COLO829 (cell line): ENCODE results near the gene KRTCAP2.

Experiments
- DNase-seq: peaks from one replicate; pipeline ENCODE4 v3.0.0; 2012; ENCODE audit warnings: low spot score

KRTCAP2 gene

DNA sequence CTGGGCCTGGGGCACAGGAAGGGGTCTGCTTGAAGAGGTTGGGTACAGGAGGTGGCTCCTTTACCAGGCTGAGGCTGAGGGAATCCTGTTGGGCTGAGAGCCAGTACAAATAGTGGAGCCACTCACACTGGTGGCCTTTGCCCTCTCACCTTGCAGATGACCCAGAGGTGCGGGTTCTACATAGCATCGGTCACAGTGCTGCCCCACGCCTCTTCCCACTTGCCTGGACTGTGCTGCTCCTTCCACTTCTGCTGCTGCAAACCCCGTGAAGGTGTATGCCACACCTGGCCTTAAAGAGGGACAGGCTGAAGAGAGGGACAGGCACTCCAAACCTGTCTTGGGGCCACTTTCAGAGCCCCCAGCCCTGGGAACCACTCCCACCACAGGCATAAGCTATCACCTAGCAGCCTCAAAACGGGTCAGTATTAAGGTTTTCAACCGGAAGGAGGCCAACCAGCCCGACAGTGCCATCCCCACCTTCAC is 39.3 kb downstream of the KRTCAP2 start:
- DNase-seq = no peak

DNA sequence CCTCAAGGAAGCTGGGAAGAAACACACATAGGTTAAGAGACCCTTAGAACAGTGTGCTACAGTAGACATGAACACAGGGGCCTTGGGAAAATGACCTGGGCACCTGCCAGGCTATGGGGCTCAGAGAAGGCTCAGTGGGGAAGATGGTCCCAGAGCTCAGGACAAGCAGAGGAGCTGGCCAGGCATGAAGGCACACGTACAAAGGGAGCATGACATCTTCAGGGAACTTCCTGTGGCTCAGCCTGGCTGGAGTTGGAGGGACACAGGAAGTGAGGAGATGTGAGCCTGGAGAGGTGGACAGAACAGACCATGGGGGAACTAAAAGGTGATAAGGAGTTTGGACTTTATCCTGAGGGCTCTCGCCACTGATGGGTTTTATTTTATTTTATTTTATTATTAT is 41.2 kb downstream of the KRTCAP2 start:
- no peak for DNase-seq

DNA sequence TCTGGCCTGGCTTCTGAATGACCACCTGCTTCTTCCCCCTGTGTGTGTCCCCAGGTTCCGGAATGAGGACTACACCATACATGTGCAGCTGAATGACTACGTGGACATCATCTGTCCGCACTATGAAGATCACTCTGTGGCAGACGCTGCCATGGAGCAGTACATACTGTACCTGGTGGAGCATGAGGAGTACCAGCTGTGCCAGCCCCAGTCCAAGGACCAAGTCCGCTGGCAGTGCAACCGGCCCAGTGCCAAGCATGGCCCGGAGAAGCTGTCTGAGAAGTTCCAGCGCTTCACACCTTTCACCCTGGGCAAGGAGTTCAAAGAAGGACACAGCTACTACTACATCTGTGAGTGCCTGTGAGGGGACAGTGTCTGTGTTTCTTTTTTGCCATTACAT is 41.8 kb downstream of the KRTCAP2 start:
- no peak for DNase-seq

DNA sequence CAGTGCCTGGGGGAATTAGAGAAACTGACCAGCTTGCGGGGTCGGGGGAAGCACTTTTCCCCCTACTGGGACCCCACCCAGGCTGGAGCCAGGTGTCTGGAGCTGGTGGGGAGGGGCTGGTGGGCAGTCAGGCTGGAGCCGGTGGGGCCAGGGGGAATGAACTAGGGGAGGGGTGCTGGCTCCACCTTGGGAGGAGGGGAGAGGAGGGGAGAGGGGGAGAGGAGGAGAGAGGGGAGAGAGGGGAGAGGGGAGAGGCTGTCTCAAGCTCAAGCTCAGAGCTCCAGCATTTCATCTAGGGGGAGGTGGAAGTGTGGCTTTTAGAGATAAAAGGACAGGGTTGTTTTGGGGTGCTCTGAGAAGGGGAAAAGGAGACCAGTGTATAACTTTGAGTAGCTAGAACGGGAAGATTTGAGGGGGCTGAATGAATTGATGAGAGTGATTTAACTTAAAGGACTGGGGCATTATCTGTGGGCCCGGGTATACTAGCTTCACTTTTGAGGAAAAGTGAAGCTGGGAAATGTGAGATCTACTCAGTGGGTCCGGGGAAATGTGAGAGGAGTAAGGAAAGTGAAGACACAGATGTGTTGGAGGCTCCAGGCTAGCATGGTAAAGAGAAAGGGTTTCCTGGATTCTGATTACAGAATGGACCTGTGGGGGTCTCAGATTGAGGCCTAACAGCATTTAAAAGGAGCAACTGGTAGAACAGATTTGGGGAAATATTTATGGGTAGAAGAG is 42.7 kb downstream of the KRTCAP2 start:
- DNase-seq = no peak

DNA sequence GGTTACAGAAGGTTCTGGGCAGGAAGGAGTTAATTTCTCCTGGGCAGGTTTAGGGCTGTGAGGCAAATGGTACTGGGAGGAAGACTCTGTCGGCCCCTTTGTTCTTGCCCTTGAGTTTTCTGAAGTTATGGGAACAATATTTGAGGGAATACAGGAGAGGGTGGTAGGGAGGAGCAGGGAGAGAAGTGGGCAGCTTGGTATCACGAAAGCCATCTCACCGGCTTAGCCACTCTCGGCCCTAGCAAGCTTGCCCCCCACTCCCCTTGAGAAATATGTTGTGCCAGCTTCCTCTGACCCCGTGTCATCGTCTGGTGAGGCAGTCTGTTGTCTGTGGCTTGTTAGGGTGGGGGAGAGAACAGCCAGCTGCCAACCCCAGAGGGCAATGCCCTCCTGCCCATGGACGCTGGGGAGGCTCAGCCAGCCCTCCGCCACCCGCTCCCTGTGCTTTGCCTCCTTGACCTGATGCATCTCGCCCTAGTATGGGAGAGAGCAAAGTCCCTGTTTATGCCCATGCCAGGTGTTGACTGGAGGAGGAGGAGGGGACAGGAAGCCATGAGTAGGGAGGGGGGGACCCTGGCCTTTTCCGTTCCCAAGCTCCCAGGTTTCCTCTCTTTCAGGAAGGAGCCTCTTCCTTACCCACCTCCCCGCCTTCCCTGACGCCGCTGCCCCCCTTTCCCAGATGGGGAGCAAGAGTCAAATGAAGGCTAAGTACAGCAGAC is 44.2 kb downstream of the KRTCAP2 start:
- no peak for DNase-seq

DNA sequence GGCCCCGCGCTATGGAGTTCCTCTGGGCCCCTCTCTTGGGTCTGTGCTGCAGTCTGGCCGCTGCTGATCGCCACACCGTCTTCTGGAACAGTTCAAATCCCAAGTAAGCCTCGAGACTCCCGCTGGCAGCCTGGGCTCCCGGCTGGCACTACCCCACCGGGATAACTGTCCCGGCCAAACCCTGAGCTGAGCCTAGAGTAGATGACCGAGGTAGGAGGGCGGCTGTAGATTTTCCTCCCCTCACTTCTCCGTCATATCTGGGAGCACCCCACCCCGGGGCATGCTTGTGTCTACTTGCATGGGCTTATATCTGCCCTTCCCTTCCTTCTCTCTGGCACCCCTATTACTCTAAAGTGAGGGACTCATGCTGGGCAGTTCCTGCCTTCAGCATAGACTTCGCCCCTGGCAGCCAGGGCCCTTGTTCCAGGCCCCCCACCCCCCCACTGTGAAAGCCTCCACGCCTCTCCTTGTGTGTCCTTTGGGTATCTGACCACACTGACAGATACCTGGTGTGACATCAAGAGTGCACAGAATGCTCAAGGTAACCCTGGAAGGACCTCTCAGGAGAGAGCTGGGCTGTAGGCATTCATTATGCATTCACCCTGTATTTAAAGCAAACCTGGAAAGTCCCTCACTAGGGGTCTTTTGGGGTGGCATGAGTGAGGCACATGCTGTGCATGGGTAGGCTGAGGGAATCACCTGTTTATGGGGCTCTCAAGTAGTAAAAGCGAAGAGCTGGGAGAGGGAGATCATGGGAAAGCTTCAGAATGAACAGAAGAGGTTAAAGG is 44.9 kb downstream of the KRTCAP2 start:
- DNase-seq = no peak

DNA sequence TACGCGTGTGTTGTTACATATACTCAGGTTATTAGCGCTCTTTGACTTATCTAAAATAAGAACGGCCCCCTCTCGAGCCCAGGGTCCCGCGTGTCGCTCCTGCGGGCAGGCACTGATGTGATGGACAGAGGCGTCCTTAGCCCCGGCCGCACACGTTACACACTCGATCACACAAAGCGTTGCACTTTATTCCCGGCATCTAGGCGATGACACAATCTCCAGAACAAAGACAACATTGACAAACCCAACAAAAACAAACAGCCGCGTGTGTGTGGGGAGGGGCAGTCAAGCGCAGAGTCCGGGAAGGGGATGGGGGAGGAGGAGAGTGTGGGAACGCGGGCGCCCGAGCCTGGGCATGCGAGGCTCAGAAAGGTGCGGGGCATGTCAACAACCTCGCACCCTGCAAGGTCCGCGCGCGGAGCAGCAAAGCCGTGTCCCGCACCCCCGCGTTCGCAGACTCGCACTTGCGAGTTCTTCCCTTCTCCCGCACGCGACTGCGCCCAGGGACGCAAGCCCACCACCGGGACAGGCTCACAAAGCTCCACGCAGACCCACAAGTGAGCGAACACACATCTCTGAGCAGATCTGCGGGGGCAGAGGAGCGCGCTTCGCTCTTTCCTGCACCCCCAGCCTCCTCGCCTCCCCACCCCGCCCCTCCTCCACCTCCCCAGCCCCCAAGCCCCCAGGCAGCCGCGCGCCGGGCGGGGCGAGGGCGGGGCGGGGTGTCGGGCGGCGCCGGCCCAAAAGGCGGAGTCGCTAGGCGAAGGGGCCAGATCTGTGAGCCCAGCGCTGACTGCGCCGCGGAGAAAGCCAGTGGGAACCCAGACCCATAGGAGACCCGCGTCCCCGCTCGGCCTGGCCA is 45.8 kb downstream of the KRTCAP2 start, which contains the start of gene EFNA1:
EFNA1 (plus strand) TSS at position 772 of the 862 bp plus-strand sequence. CDS start 102 bp downstream, outside the sequence.
- peak; percentile 77 for DNase-seq

DNA sequence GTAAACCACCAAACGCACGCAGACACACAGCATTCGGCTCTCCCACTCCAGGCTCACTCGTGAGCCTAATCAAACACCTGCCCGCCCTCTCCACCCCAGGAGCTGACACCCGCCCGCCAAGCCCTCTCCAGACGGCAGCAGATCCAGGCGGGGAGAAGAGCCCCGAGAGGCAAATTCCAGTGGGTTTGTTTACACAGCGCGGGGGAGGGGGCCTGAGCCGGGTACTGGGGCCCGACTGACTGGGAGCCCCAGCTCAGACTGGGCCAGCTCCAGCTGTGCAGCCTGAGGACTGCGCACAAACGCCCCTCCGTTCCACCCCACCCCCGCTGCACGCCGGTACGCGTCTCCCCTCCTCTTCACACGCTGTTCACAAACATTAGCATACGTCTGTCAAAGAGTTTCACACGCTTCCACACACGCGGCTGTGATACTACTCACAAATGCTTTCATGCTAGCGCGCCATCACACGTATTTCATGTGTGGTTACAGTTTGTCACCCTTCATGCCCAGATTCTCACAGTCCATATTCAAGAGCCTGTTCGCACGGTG is 46.5 kb downstream of the KRTCAP2 start:
- no peak for DNase-seq

DNA sequence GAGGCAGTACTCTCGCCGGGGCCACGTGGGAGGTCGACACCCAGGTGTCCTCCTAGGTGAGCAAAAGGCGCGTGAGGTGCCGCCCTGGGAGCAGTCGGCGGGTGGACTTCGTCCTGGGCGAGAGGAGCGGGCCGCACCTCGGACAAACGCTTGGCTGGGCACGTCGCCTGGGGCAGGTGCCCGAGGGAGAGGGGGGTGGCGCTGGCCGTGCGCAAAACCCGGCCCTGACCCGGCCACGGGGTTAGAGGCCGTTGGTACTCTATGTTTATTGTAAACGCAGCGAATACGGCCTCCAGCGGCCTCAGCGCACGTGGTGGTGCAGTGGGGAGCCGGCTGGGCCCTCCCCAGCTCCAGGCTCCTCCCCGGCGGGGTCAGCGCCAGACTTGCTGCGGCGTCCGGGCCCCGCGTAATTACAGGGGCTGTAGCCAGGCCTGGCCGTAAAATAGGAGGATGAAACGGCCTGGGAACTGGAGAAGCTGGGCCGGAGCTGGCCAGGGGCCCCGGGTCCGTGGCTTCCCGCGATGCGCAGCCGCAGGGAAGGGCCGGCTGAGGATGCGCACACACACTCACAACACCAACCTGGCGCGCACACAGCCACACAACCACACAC is 47.1 kb downstream of the KRTCAP2 start:
- no peak for DNase-seq

DNA sequence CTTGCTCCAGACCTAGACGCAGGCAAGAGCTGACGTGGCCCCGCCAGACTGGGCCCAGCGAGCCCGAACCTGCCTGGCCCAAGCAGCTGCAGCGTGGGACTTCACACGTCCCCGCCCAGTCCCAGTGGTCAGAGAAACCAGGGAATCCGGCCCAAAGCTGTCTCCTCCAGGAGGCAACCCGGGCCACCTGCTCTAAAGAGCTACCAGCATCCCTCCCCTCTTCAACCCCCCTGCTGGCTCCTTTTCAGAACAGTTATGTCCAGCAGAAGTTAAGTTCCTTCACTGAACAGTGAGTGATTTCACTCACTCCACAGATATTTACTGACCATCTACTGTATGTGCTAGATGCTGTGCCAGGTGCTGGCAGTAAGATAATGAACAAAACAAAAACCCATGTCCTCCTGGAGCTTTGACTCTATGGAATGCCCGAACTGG is 47.6 kb downstream of the KRTCAP2 start:
- no peak for DNase-seq

DNA sequence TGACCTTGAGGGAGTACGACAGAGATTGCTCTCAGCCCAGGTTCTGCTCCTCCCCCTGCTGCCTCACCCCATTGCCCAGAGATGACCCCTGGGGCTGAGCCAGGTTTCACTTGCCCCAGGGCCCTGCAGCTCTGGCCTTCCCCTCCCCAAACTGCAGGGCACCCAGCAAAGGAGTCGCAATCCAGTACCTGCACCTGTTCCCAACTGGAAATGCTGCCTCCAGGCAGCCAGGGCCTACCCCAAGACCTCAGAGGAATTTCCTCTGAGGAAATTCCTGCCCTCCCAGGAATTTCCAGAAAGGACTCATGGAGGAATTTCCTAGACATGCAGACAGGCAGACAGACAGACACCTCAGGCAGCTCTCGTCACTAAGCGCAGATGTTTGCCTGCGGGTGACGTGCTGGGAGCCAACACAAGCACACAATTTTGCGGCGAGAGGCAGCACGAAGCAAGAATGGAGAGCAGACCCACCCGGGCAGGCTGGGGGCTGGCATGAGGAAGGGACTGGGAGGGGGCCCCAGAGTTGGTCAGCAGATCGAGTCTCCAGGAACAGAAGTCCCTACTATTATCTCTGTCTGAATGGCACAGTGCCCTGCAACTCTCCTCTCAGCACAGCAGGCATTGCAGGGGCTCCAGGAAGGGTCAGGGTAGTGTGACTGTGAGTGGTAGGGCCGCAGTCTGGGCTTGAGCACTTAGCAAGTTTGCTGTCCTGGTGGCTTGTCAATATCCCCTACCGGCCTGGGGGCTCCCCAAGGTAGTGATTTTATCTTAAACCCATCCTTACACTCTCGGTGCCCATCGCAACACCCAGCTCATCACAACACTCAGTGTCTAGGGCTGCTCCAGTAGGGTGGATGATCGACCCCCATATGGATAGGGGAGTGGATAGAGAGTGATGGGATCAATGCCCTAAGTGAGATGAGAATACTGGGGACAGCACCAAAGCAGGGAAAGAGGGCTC is 48.3 kb downstream of the KRTCAP2 start:
- no peak for DNase-seq

DNA sequence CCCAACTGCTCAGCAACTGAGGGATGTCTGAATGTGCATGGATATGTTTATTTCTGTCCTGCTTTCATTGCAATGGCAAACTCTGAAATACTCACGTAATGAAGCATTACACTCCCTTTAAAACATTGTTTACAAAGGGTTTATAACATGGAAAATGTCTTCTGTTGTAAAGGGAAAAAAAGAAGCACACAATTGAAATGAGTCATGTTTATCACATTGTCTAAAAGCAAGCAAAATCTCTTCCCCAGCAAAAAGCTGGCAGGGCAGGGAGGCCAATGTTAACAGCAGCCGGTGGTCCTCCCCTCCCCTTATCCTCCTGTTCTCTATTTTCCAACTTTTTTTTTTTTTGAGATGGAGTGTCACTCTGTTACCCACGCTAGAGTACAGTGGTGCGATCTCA is 49.3 kb downstream of the KRTCAP2 start:
- no peak for DNase-seq

DNA sequence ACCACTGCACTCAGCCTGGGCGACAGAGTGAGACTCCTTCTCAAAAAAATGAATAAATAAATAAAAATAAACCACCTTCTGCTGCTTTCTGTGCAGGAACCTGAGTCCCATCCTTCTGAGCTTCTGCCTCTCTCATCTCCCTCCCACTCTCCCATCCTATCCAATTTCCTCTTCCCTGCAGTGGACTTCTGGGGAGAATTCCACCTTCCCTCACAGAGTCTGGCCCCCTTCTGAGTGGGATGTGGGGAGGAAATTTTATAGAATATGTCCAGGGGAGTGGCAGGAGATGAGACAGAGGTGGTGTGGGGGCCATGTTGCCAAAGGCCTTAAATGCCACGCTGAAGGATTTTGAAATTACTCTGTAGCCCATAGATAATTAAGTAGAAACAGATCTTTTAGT is 50.8 kb downstream of the KRTCAP2 start:
- DNase-seq = no peak

DNA sequence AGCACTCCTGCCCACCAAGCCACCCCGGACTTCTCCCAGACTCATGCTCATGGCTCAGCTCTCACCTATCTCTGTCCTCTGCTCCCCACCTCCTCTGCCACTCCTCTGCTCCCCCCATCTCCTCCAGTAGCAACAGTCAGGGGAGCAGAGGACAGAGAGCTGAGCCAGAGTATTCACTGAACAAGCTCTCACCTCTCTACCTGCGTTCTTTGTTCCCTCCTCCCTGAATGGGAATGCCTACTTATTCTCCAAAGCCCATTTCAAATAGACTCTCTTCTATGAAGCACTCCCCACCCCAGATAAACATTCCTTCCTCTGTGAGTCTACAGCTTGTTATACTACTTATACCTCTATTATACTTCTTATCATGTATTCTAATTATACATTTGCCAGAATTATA is 51.9 kb downstream of the KRTCAP2 start:
- no peak for DNase-seq

DNA sequence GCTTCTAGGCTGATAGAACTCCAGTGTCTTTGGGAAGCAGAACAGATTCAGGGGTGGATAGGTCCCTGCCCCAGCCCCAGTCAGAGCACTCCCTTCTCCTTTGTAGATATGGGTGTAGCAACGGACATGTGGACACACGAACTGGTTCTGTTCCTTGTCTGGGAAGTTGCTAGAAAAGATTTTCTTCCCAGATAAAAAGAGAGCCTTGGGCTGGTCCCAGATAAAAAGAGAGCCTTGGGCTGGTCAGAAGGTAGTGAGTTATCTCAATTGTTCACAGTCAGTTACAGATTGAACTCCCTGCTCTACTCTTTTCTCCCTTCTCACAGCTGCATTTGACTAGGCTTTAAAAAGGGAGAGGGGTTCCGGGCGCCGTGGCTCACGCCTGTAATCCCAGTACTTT is 52.9 kb downstream of the KRTCAP2 start:
- no peak for DNase-seq
